GM10847 (cell line): ENCODE data around the gene CHKA.

Experiments used
- POLR2A ChIP-seq: IDR thresholded peaks from 2 replicates; pipeline ENCODE4 v1.6.1; 2011; ENCODE audit not compliant: insufficient read length; ENCODE audit errors: extremely low read depth

CHKA gene

GRCh38 chr11:68099474-68100405 is 21.4 kb downstream of the CHKA start:
- TF ChIP-seq POLR2A: no peak

- TF ChIP-seq POLR2A: no peak
Observed at GRCh38 chr11:68099057-68099456, 22.1 kb downstream of the CHKA start.

GRCh38 chr11:68096962-68097361 is 24.2 kb downstream of the CHKA start:
- TF ChIP-seq POLR2A: no peak

GRCh38 chr11:68093565-68093964 is 27.6 kb downstream of the CHKA start:
- no peak for TF ChIP-seq POLR2A

- TF ChIP-seq POLR2A: no peak
Observed at GRCh38 chr11:68092411-68092810, 28.8 kb downstream of the CHKA start.

GRCh38 chr11:68090706-68091105 is 30.5 kb downstream of the CHKA start:
- no peak for TF ChIP-seq POLR2A

- TF ChIP-seq POLR2A: no peak
Observed at GRCh38 chr11:68090287-68090686, 30.9 kb downstream of the CHKA start.

GRCh38 chr11:68089679-68090078 is 31.5 kb downstream of the CHKA start:
- TF ChIP-seq POLR2A: no peak

GRCh38 chr11:68083517-68083916 is 37.7 kb downstream of the CHKA start:
- TF ChIP-seq POLR2A: no peak

GRCh38 chr11:68082481-68082880 is 38.7 kb downstream of the CHKA start:
- TF ChIP-seq POLR2A: no peak

GRCh38 chr11:68081691-68082090 is 39.5 kb downstream of the CHKA start:
- no peak for TF ChIP-seq POLR2A

GRCh38 chr11:68080860-68081259 is 40.3 kb downstream of the CHKA start:
- TF ChIP-seq POLR2A: no peak

- no peak for TF ChIP-seq POLR2A
Observed at GRCh38 chr11:68077617-68078582, 43.3 kb downstream of the CHKA start.

GRCh38 chr11:68076371-68077042 is 44.7 kb downstream of the CHKA start:
- no peak for TF ChIP-seq POLR2A
